ENCODE results near the gene PLEK.

DNA sequence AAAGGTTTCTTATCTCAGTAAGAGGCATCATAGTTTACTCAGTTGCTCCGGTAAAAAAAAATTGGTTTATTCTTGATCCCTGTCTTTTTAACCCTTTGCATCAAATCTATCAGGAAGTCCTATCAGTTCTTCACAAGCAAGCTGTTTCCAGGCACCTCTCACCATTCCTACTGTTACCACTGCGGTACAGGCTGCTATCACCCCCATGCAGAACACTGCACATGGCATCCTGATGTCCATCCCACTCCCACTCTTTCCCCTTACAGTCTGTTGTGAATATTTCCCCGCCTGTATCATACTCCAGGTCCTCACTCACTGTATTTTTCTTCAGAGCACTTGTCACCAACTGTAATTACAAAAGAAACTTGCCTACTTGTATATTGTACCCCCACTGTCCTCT lies 40.0 kb upstream of the PLEK start:
- TF ChIP-seq SMC3 (IDR thresholded peaks at IDR 0.05) = no peak
- TF ChIP-seq, protein P1, sequence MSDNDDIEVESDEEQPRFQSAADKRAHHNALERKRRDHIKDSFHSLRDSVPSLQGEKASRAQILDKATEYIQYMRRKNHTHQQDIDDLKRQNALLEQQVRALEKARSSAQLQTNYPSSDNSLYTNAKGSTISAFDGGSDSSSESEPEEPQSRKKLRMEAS (IDR thresholded peaks at IDR 0.05) = no peak
- no peak for TF ChIP-seq POLR2A (IDR thresholded peaks at IDR 0.05; ENCODE audit: low read length)
- TF ChIP-seq CTCF (IDR thresholded peaks at IDR 0.05) = no peak
- TF ChIP-seq, protein P2, sequence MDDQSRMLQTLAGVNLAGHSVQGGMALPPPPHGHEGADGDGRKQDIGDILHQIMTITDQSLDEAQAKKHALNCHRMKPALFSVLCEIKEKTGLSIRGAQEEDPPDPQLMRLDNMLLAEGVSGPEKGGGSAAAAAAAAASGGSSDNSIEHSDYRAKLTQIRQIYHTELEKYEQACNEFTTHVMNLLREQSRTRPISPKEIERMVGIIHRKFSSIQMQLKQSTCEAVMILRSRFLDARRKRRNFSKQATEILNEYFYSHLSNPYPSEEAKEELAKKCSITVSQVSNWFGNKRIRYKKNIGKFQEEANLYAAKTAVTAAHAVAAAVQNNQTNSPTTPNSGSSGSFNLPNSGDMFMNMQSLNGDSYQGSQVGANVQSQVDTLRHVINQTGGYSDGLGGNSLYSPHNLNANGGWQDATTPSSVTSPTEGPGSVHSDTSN (IDR thresholded peaks at IDR 0.05) = no peak
- TF ChIP-seq RCOR1 (IDR thresholded peaks at IDR 0.05; ENCODE audit: low read depth, low read length) = no peak
- no peak for TF ChIP-seq EP300 (IDR thresholded peaks at IDR 0.05)

All from A549 (cell line).